ENCODE results near the gene ABCC12.

The ABCC12 gene

DNA sequence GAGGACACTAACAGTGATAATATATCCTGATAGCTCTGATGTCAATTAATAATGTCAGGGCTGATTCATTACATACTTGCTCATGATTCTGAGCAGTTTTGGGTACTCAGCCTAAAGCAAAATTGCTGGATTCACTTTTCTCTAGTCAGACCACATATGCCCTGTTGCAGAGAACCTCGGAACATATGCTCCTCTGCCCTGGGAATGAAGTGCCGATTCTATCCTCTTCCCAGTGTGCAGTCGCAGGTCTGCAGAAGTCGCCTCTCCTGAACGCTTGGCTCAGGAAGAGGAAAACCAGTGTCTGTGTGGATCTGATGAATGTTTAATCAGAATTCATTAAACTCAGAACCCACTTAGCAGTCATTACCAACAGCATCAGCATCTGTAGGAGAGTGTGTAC is 34.5 kb downstream of the ABCC12 start:
- H3K36me3 ChIP-seq (ENCODE audit: control insufficient read depth in 1 of 2, insufficient read depth in 2 of 2, low read length in 2 of 2): no peaks in the 10 kb centered on the region
- H2AFZ ChIP-seq (ENCODE audit: insufficient read depth, low read length, poor library complexity): no peak overlapping the region
- no peak overlapping the region for H4K8ac ChIP-seq (ENCODE audit: low read depth, low read length)
- H3K4me3 ChIP-seq (ENCODE audit: low read depth, low read length): no peak overlapping the region
- no peak overlapping the region for H3K4me2 ChIP-seq (ENCODE audit: low read length)
- no peak for DNase-seq
- no CpG with 5 or more reads among the region's 5 CpGs for WGBS (ENCODE audit: extremely low coverage, insufficient coverage, insufficient read length)
- H3K4ac ChIP-seq (ENCODE audit: low read depth, low read length): no peak overlapping the region
- no peak overlapping the region for H2BK120ac ChIP-seq (ENCODE audit: insufficient read depth, low read length, poor library complexity)
- H2BK5ac ChIP-seq (ENCODE audit: low read depth, low read length, poor library complexity): no peak overlapping the region
- no peaks in the 10 kb centered on the region for H3K27me3 ChIP-seq (ENCODE audit: insufficient read depth, low read length)
- H3K14ac ChIP-seq (ENCODE audit: low read length): no peak overlapping the region
- H2BK12ac ChIP-seq (ENCODE audit: low read length): no peak overlapping the region
- H3K9ac ChIP-seq (ENCODE audit: low read length): no peak overlapping the region
- H3K23ac ChIP-seq (ENCODE audit: low read length): no peak overlapping the region
- no peak overlapping the region for H3K18ac ChIP-seq (ENCODE audit: low read length)
- no peaks in the 10 kb centered on the region for H3K4me1 ChIP-seq (ENCODE audit: control insufficient read depth in 1 of 2, insufficient read depth in 2 of 2, low read length in 2 of 2)
- no peak overlapping the region for H4K91ac ChIP-seq (ENCODE audit: low read depth, low read length)
- peaks cover 2% of the 10 kb centered on the region for H3K9me3 ChIP-seq (ENCODE audit: insufficient read depth, low read depth, low read length)
- H3K79me2 ChIP-seq (ENCODE audit: control insufficient read depth, insufficient read depth, low read length, poor library complexity): no peaks in the 10 kb centered on the region
- H3K79me1 ChIP-seq (ENCODE audit: low read length): no peaks in the 10 kb centered on the region
- H3K27ac ChIP-seq (ENCODE audit: low read depth, low read length): no peak overlapping the region
- H4K12ac ChIP-seq (ENCODE audit: low read depth, low read length): no peak overlapping the region
- H2AK5ac ChIP-seq (ENCODE audit: low read length): no peak overlapping the region

DNA sequence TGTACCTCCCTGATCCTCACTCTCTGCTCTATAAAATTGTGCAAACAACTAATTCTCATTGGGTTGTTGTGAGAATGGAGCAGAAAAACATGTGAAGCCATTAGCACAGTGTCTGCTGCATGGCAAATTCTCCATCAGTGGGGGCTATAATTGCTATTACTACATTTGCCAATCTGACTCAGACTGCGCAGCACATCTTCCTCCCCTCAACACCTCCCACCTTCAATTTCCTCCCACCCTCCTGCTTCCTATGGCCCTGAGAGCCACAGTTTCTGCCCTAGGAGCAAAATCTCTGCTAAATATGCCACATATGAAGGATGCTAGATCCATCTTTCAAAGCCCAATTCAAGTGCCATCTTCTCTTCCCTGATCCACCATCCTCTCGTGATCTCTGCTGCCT is 37.0 kb downstream of the ABCC12 start:
- H3K9me3 ChIP-seq (ENCODE audit: insufficient read depth, low read depth, low read length): no peaks in the 10 kb centered on the region
- no peak overlapping the region for H2AK5ac ChIP-seq (ENCODE audit: low read length)
- no peaks in the 10 kb centered on the region for H3K79me2 ChIP-seq (ENCODE audit: control insufficient read depth, insufficient read depth, low read length, poor library complexity)
- no peak overlapping the region for H3K14ac ChIP-seq (ENCODE audit: low read length)
- no peak overlapping the region for H3K4me3 ChIP-seq (ENCODE audit: low read depth, low read length)
- H3K79me1 ChIP-seq (ENCODE audit: low read length): no peaks in the 10 kb centered on the region
- H2BK120ac ChIP-seq (ENCODE audit: insufficient read depth, low read length, poor library complexity): no peak overlapping the region
- H3K27ac ChIP-seq (ENCODE audit: low read depth, low read length): no peak overlapping the region
- H2AFZ ChIP-seq (ENCODE audit: insufficient read depth, low read length, poor library complexity): no peak overlapping the region
- no peak overlapping the region for H2BK12ac ChIP-seq (ENCODE audit: low read length)
- DNase-seq: no peak
- no peaks in the 10 kb centered on the region for H3K36me3 ChIP-seq (ENCODE audit: control insufficient read depth in 1 of 2, insufficient read depth in 2 of 2, low read length in 2 of 2)
- no peak overlapping the region for H4K91ac ChIP-seq (ENCODE audit: low read depth, low read length)
- WGBS (ENCODE audit: extremely low coverage, insufficient coverage, insufficient read length): 100% methylated on average over 1 of the region's 2 CpGs
- H3K4ac ChIP-seq (ENCODE audit: low read depth, low read length): no peak overlapping the region
- no peak overlapping the region for H2BK5ac ChIP-seq (ENCODE audit: low read depth, low read length, poor library complexity)
- no peak overlapping the region for H4K8ac ChIP-seq (ENCODE audit: low read depth, low read length)
- no peak overlapping the region for H3K9ac ChIP-seq (ENCODE audit: low read length)
- no peaks in the 10 kb centered on the region for H3K27me3 ChIP-seq (ENCODE audit: insufficient read depth, low read length)
- no peak overlapping the region for H3K4me2 ChIP-seq (ENCODE audit: low read length)
- no peak overlapping the region for H3K18ac ChIP-seq (ENCODE audit: low read length)
- no peaks in the 10 kb centered on the region for H3K4me1 ChIP-seq (ENCODE audit: control insufficient read depth in 1 of 2, insufficient read depth in 2 of 2, low read length in 2 of 2)
- no peak overlapping the region for H4K12ac ChIP-seq (ENCODE audit: low read depth, low read length)
- no peak overlapping the region for H3K23ac ChIP-seq (ENCODE audit: low read length)

DNA sequence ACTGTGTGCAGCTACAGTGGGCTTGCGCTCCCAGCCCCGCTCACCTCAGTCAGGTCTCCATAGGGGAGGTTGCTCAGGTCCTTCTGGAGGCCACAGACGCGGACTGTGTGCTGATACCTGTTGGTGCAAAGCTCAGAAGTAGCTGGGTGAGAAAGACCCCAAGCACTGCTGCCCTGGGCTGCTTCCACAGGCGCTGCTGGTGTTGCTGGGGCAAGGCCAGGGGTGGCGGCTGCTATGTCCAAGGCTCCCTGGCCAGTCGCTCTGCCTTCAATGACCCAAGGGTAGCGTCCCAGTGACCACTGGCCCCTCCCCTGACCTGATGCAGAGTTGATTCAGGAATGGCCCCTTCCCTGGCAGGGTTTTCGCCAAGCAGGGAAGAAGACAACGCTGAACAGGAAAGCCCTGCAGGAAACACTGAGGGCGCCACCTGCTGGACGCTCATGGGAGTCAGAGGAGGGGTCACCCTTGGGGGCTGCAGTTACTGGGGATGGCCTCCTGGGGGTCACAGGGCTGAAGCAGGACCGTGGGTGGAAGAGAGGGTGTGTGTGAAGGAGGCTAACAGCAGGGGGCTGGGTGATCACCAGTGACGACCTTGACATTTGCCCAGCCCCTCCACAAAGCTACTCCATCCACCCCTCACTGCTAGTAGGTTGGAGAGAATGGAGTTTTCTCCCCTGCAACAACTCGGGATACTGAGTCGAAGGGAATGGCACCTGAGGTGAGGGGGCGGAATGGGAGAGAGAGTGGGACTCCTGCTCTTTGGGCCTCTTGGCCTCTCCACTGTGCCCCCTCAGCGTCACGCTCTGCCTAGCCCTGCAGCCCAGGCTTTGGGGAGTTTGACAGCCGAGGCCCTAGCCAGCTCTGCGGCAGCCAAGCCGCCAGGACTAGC is 38.3 kb downstream of the ABCC12 start:
- Histone ChIP-seq H4K12ac (ENCODE audit: low read depth, low read length) (peak overlapping the region; percentile 16), H4K8ac (ENCODE audit: low read depth, low read length) (no peak overlapping the region), H3K4me2 (ENCODE audit: low read length) (peak overlapping the region; percentile 3), H3K23ac (ENCODE audit: low read length) (no peak overlapping the region), H2AFZ (ENCODE audit: insufficient read depth, low read length, poor library complexity) (no peak overlapping the region), H3K4me1 (ENCODE audit: control insufficient read depth in 1 of 2, insufficient read depth in 2 of 2, low read length in 2 of 2) (no peaks in the 10 kb centered on the region), H3K14ac (ENCODE audit: low read length) (no peak overlapping the region), H3K79me1 (ENCODE audit: low read length) (no peaks in the 10 kb centered on the region), H3K4ac (ENCODE audit: low read depth, low read length) (no peak overlapping the region), H3K27ac (ENCODE audit: low read depth, low read length) (no peak overlapping the region), H2AK5ac (ENCODE audit: low read length) (no peak overlapping the region), H3K9ac (ENCODE audit: low read length) (no peak overlapping the region), H3K4me3 (ENCODE audit: low read depth, low read length) (no peak overlapping the region), H3K79me2 (ENCODE audit: control insufficient read depth, insufficient read depth, low read length, poor library complexity) (no peaks in the 10 kb centered on the region), H2BK5ac (ENCODE audit: low read depth, low read length, poor library complexity) (no peak overlapping the region), H3K36me3 (ENCODE audit: control insufficient read depth in 1 of 2, insufficient read depth in 2 of 2, low read length in 2 of 2) (no peaks in the 10 kb centered on the region), H3K27me3 (ENCODE audit: insufficient read depth, low read length) (no peaks in the 10 kb centered on the region), H2BK120ac (ENCODE audit: insufficient read depth, low read length, poor library complexity) (no peak overlapping the region), H4K91ac (ENCODE audit: low read depth, low read length) (no peak overlapping the region), H3K18ac (ENCODE audit: low read length) (no peak overlapping the region), H2BK12ac (ENCODE audit: low read length) (no peak overlapping the region), H3K9me3 (ENCODE audit: insufficient read depth, low read depth, low read length) (no peaks in the 10 kb centered on the region)
- no CpG with 5 or more reads among the region's 22 CpGs for WGBS (ENCODE audit: extremely low coverage, insufficient coverage, insufficient read length)
- DNase-seq: peak; percentile 27 to 47

DNA sequence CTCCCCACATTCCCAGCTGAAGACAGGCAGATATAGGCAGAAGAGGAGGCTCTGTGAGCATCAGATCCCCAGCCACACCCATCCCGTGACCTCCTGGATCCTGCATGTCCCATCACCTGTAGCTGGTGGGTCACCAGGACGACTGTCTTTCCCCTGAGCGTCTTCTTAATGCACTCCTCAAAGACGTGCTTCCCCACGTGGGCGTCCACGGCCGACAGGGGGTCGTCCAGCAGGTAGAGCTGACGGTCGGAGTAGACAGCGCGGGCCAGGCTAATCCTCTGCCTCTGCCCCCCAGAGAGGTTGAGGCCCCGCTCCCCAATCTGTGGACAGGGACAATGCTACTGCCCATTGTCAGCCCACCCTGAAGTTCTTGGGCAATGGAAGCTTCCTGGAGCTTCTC is 40.5 kb downstream of the ABCC12 start:
- H3K79me1 ChIP-seq (ENCODE audit: low read length): no peaks in the 10 kb centered on the region
- H3K27me3 ChIP-seq (ENCODE audit: insufficient read depth, low read length): no peaks in the 10 kb centered on the region
- no peak overlapping the region for H3K4ac ChIP-seq (ENCODE audit: low read depth, low read length)
- H3K9me3 ChIP-seq (ENCODE audit: insufficient read depth, low read depth, low read length): no peaks in the 10 kb centered on the region
- no peak overlapping the region for H4K91ac ChIP-seq (ENCODE audit: low read depth, low read length)
- no peak overlapping the region for H3K23ac ChIP-seq (ENCODE audit: low read length)
- H3K4me1 ChIP-seq (ENCODE audit: control insufficient read depth in 1 of 2, insufficient read depth in 2 of 2, low read length in 2 of 2): no peaks in the 10 kb centered on the region
- H4K8ac ChIP-seq (ENCODE audit: low read depth, low read length): no peak overlapping the region
- no peaks in the 10 kb centered on the region for H3K79me2 ChIP-seq (ENCODE audit: control insufficient read depth, insufficient read depth, low read length, poor library complexity)
- DNase-seq: no peak
- H2AK5ac ChIP-seq (ENCODE audit: low read length): no peak overlapping the region
- no peak overlapping the region for H2BK120ac ChIP-seq (ENCODE audit: insufficient read depth, low read length, poor library complexity)
- no peak overlapping the region for H3K9ac ChIP-seq (ENCODE audit: low read length)
- H2BK12ac ChIP-seq (ENCODE audit: low read length): no peak overlapping the region
- H3K4me2 ChIP-seq (ENCODE audit: low read length): no peak overlapping the region
- no peak overlapping the region for H3K14ac ChIP-seq (ENCODE audit: low read length)
- WGBS (ENCODE audit: extremely low coverage, insufficient coverage, insufficient read length): no CpG with 5 or more reads among the region's 14 CpGs
- no peak overlapping the region for H2AFZ ChIP-seq (ENCODE audit: insufficient read depth, low read length, poor library complexity)
- no peak overlapping the region for H3K4me3 ChIP-seq (ENCODE audit: low read depth, low read length)
- no peak overlapping the region for H3K27ac ChIP-seq (ENCODE audit: low read depth, low read length)
- H3K18ac ChIP-seq (ENCODE audit: low read length): no peak overlapping the region
- no peak overlapping the region for H4K12ac ChIP-seq (ENCODE audit: low read depth, low read length)
- H3K36me3 ChIP-seq (ENCODE audit: control insufficient read depth in 1 of 2, insufficient read depth in 2 of 2, low read length in 2 of 2): no peaks in the 10 kb centered on the region
- no peak overlapping the region for H2BK5ac ChIP-seq (ENCODE audit: low read depth, low read length, poor library complexity)

All from trophoblast cell (in vitro differentiated cells and primary cell).